ENCODE results near the gene CHAC1. TPM values are rescaled to one million over a fixed set of nuclear protein-coding genes. Genes with fewer than 3 reads are reported as not detected.
A peak's percentile ranks its signal among the peaks of the same experiment; 100 is the strongest.

The CHAC1 gene, protein sequence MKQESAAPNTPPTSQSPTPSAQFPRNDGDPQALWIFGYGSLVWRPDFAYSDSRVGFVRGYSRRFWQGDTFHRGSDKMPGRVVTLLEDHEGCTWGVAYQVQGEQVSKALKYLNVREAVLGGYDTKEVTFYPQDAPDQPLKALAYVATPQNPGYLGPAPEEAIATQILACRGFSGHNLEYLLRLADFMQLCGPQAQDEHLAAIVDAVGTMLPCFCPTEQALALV
- 8.4 and 9.8 TPM in 2 replicates for total RNA-seq

DNA sequence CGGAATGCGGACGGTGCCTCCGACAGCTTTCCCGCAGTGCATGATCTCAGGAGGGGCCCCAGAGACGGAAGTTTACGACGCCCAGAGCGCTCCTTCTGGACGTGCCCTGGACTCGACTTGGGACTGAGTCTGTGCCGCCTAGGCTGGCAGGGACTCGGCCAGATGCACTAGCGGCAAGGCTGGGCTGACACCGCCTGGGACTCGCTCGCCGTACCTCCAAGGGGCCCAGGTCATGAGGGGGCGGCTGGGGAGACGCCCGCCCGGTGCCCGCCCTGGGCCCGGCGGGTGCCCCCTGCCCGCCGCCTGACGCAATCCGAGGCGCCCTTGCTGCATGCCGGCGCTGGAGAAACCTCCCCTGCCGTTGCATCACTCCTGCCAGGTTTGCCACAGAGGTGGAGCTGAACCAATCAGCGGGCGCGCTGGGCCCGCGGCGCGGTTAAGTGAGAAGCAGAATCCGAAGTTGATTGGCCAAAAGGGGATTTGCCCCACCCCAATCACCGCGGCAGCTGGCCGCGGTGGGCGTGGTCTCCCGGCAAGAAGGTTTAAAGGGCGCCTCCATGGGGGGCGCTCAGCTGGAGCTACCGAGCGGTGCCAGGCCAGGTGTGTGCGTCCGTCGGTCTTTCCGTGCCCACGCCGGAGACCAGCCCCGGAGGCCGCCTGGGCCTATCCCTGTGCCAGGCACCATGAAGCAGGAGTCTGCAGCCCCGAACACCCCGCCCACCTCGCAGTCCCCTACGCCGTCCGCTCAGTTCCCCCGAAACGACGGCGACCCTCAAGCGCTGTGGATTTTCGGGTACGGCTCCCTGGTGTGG, at the start of gene CHAC1:
TSS of gene CHAC1 (plus strand) at position 571 of the 812 bp plus-strand sequence. CDS start at position 684, 113 bp downstream.
- Mint-ChIP-seq H3K27ac (peak within 1 kb of the TSS; percentile 91), H3K9me3 (no peaks in the 10 kb centered on the region), H3K4me1 (peaks cover 32% of the 10 kb centered on the region), H3K36me3 (ENCODE audit: low read depth) (peaks cover 12% of the 10 kb centered on the region), H3K27me3 (no peaks in the 10 kb centered on the region), H3K4me3 (peak within 1 kb of the TSS; percentile 92)
- intact Hi-C loops (cut with micrococcal nuclease): loop anchor here (1.0 to 2.0 kb wide), 2 partner anchors 11 to 278 kb away; partner anchors contain the start of genes CHP1 and EXD1
- peak; percentile 99 for DNase-seq

DNA sequence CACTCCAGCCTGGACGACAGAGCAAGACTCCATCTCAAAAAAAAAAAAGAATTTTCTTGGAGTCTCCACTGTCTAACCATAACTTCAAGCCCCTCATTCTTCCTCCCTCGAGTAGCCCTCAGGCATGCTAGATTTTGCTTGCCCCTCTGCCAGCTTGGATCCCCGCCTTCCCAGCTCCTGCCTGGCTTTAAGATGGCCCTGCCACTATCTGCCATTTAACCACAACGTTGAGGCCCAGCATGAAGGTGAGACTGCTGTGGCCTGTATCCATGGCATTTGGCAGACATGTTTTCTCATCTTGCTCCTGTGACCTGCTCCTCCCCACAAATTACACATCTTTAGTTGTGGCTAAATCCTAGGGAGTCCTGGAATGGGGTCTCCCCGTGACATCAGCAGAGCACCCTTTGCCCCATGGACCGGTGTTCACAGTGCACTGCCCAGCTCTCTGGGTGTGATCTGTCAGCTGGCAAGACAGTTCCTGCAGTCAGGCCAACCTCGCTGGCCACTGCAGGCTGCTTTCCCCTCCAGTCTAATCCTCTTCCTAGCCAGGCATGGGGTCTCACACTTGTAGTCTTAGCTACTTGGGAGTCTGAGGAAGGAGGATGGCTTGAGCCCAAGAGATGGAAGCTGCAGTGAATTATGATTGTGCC, 48.6 kb upstream of the CHAC1 start:
- intact Hi-C loops (cut with micrococcal nuclease): loop anchor here (1.0 to 10.0 kb wide), 4 partner anchors 24 to 280 kb away; partner anchors contain the start of gene INO80
- H3K27ac Mint-ChIP-seq: no peak overlapping the region
- H3K9me3 Mint-ChIP-seq: no peaks in the 10 kb centered on the region
- peaks cover 21% of the 10 kb centered on the region for H3K4me1 Mint-ChIP-seq
- H3K27me3 Mint-ChIP-seq: no peaks in the 10 kb centered on the region
- no peak for DNase-seq
- H3K4me3 Mint-ChIP-seq: no peak overlapping the region
- peaks cover 23% of the 10 kb centered on the region for H3K36me3 Mint-ChIP-seq (ENCODE audit: low read depth)

DNA sequence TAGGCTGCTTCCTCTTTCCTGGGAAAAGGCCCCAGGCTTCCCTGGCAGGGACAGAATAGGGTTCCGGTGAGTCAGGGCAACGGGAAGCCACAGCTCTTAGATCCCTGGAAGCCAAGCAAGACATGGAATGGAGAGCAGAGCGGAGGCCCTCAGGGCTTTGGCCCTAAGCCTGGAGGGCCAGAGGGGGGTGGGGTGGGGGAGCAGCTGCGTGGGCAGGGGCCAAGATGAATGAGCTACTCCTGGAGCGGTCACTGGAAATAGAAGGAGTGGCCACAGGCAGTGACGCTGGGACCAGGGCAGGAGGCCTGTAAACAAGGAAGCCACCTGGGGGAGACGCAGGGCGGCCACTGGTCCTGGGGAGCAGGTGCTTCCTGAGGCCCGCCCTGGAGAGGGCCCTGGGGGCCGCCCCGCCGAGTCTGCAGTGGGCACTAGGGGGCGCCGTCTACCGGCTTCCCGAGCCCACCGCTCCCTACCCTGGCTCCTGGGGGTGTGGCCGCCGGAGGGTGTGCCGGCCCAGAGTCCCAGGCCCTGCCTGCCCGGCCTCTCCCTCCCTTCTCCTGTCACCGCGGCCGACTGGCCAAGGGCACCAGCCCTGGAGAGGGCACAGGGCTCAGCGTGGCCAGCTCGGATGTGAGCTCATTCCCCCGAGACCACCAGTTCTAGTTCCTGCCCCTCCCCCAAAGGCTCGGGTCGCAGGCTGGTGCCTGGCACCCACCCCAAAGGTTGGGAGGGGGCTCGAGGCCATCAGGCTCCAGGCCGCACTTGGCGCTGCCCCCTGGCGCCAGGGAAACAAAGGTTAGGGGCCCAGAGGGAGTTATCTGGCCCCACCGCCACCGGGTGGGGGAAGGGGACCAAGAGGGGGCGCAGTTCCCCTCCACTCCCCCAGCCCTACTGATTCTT, 46.9 kb upstream of the CHAC1 start:
- peak overlapping the region; percentile 68 for H3K4me3 Mint-ChIP-seq
- DNase-seq: peak; percentile 90
- intact Hi-C loops (cut with micrococcal nuclease): loop anchor here (1.0 to 10.0 kb wide), 2 partner anchors 36 to 208 kb away; partner anchors contain the start of gene INO80
- H3K27ac Mint-ChIP-seq: peak overlapping the region; percentile 59
- peaks cover 15% of the 10 kb centered on the region for H3K36me3 Mint-ChIP-seq (ENCODE audit: low read depth)
- H3K4me1 Mint-ChIP-seq: peaks cover 24% of the 10 kb centered on the region
- no peaks in the 10 kb centered on the region for H3K9me3 Mint-ChIP-seq
- no peaks in the 10 kb centered on the region for H3K27me3 Mint-ChIP-seq

DNA sequence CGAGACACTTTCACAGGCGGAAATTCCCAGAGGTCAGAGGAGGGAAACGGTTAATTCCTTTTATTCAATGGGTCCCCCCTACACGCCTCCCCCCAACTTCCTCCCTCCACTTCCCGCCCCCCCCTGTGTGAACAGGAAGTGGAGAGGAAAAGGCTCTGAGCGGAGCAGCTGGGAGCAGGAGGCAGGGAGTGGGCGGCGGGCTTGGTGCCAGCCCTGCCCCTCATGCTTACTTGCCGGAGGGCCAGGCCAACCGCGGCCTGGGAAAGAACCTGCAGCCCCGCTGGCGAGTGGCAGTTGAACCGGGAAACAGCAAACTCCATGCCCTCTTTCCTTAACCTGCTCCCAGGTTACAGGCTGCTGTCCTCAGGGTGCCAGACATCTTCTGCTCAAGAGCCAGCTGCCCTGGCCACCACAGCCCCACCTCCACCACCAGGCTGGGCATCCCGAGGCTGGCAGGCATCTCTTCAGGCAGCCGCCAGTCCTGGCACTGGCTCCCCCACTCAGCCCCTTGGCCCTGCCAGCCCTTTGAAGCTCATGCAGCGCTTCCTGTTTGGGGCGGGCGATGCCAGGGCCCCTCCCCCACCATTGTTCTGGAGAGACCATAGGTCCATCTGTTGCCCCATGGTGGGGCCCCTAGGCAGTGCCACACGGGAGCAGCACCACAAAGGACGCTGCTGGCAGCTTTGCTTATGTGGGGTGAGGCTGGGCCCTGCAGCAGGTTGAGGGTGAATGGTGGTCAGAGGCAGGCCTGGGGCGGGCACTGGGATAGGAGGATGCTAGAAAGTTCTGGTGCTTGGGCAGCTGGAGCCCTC, 46.1 kb upstream of the CHAC1 start:
- Mint-ChIP-seq H3K36me3 (ENCODE audit: low read depth) (peaks cover 15% of the 10 kb centered on the region), H3K27ac (peak overlapping the region; percentile 74), H3K9me3 (no peaks in the 10 kb centered on the region), H3K4me1 (peaks cover 24% of the 10 kb centered on the region), H3K27me3 (no peaks in the 10 kb centered on the region), H3K4me3 (peak overlapping the region; percentile 68)
- intact Hi-C loops (cut with micrococcal nuclease): loop anchor here (1.0 to 10.0 kb wide), 2 partner anchors 35 to 208 kb away; partner anchors contain the start of gene INO80
- DNase-seq: peak; percentile 78

DNA sequence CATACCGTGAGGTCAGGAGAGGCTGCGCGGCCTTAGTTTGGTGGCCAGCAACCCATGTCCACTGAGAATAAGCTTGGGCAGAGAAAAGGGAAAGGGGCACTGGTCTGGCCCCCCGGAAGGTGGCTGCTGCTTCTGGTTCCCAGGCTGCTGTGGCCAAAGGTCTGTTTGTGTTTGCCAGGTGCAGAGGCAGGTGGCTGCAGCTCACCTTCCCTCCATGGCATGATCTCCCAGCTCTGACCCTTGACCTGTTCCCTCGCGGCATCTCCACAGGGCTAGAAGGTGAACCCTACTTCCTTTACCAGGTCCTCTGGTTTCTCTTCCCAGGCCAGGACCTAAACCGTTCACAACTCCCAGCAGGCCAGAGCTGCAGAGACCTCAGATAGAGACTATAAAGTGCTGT, 45.2 kb upstream of the CHAC1 start:
- Mint-ChIP-seq H3K4me1 (peaks cover 18% of the 10 kb centered on the region), H3K36me3 (ENCODE audit: low read depth) (peaks cover 9% of the 10 kb centered on the region), H3K27ac (no peak overlapping the region), H3K4me3 (peak overlapping the region; percentile 15), H3K9me3 (no peaks in the 10 kb centered on the region), H3K27me3 (no peaks in the 10 kb centered on the region)
- intact Hi-C loops (cut with micrococcal nuclease): loop anchor here (10.0 kb wide), 1 partner anchor 207 kb away; the partner anchor contains the start of gene INO80
- no peak for DNase-seq

DNA sequence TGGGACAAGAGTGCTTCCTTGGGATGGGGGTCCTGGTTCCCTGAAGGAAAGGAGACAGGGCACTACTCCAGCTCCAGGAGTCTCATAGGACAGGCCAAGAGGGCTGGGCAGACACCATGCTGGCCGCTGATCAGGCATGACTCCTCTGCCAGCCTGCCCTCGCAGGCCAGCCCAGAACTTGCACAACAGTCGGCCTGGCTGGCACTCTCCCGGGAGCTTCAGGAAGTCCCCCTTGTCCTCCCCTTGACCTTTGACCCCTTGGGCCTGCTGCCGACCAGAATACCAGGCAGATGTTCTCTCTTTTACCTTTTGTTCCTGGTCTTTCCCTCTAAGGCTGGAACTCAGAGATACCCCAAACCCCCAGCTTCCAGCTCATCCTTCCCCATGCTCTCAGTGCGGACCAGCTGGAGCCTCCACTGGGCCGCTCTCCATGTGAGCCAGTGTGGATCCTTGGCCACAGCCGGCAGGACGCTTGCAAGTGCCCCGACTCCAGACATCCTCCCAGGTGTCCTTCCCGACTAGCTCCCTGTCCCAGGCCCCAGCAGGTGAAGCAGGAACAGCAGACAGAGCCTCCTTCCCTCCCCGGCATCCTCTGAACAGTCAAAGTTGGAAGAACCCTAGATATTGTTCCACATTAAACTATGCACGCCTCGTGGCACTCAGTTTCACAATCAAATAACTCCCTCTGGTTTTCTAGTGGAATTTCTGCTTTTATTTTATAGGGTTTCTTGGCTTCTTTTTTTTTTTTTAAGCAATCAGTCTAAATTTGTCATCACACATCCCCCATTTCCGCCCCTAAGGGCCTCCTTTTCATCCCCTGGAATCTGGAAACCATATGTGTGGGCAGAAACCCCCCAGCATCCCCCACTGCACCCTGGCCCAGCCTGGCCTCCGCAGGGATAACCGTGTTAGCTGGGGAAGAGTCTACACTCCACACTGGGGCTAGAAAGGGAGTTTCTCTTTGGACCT, 43.3 kb upstream of the CHAC1 start:
- H3K27ac Mint-ChIP-seq: no peak overlapping the region
- intact Hi-C loops (cut with micrococcal nuclease): loop anchor here (10.0 kb wide), 1 partner anchor 205 kb away; the partner anchor contains the start of gene INO80
- no peak overlapping the region for H3K4me3 Mint-ChIP-seq
- no peak for DNase-seq
- no peaks in the 10 kb centered on the region for H3K9me3 Mint-ChIP-seq
- H3K4me1 Mint-ChIP-seq: peaks cover 9% of the 10 kb centered on the region
- H3K36me3 Mint-ChIP-seq (ENCODE audit: low read depth): no peaks in the 10 kb centered on the region
- H3K27me3 Mint-ChIP-seq: no peaks in the 10 kb centered on the region

DNA sequence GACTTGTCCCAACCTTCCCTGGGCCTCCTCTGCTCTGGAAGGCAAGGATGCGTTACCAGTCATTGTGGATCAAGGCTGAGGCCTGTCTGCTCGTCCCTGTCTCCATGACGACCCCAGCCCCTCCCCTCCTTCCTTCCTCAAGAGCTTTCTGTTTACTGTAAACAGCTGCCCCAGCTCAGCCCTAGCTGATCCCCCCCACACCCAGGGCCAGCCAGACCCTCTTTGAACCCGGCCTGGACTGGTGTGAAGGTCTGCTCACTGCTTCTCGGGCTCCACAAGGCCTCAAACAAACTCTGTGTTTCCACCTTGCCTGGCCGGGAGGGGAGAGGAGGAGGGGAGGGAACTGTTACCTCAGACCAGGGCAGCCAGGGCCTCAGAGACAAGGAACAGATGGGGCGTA, 42.1 kb upstream of the CHAC1 start:
- Mint-ChIP-seq H3K36me3 (ENCODE audit: low read depth) (no peaks in the 10 kb centered on the region), H3K27me3 (no peaks in the 10 kb centered on the region), H3K4me3 (no peak overlapping the region), H3K9me3 (no peaks in the 10 kb centered on the region), H3K4me1 (peaks cover 9% of the 10 kb centered on the region), H3K27ac (no peak overlapping the region)
- no peak for DNase-seq
- intact Hi-C loops (cut with micrococcal nuclease): no loop called here

DNA sequence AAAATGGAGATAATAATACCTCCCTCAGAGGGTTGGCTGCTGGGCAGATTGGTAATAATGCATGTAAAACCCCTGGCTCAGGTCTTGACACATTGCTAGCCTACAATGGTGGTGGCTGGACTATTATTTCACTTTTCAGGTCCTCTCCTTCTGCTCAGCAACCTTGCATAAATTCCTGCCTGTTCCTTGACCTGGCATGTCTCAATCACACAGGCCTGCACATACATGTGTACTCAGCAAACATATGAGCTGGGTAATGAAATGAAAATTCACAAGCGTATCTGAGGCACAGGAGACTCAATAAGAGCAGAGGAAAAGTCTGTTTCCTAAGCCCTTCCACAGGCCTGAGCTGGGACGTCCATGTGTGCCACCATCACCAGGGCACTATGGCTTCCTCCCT, 41.6 kb upstream of the CHAC1 start:
- H3K27ac Mint-ChIP-seq: no peak overlapping the region
- no peaks in the 10 kb centered on the region for H3K27me3 Mint-ChIP-seq
- peaks cover 9% of the 10 kb centered on the region for H3K4me1 Mint-ChIP-seq
- no peak overlapping the region for H3K4me3 Mint-ChIP-seq
- no peak for DNase-seq
- intact Hi-C loops (cut with micrococcal nuclease): no loop called here
- H3K9me3 Mint-ChIP-seq: no peaks in the 10 kb centered on the region
- H3K36me3 Mint-ChIP-seq (ENCODE audit: low read depth): no peaks in the 10 kb centered on the region

DNA sequence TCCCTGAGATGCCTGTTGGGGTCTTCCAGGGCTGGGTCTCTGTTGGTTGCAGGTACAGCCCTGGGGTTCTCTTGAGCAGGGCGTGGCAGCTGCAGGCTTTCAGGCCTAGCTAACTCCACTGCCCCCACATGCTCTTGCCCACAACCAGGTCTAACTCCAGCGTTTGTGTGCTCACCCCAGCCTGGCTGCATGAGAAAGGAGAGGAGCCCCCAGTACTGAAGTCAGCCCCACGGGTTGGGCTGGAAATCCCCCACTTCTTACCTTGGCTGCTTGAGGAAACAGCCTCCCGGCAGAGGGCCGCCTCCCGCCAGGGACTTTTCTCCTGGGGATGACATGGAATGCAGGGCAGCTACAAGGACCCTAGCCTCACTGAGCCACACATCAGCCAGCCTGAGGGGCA, 40.8 kb upstream of the CHAC1 start:
- no peaks in the 10 kb centered on the region for H3K27me3 Mint-ChIP-seq
- H3K4me1 Mint-ChIP-seq: peaks cover 5% of the 10 kb centered on the region
- H3K36me3 Mint-ChIP-seq (ENCODE audit: low read depth): no peaks in the 10 kb centered on the region
- H3K27ac Mint-ChIP-seq: no peak overlapping the region
- no peaks in the 10 kb centered on the region for H3K9me3 Mint-ChIP-seq
- DNase-seq: no peak
- intact Hi-C loops (cut with micrococcal nuclease): no loop called here
- H3K4me3 Mint-ChIP-seq: no peak overlapping the region

DNA sequence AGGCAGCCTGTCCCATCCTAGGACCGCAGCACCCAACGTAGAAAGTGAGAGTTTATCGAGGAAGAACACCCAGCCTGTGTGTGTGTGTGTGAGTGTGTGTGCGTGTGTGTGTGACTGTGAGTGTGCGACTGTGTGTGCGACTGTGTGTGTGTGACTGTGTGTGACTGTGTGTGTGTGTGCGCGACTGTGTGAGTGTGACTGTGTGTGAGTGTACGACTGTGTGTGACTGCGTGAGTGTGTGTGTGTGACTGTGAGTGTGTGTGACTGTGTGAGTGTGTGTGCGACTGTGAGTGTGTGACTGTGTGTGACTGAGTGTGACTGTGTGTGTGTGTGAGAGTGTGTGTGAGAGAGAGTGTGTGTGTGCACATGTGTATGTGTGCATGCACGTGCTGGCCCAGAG, 39.3 kb upstream of the CHAC1 start:
- H3K27me3 Mint-ChIP-seq: no peaks in the 10 kb centered on the region
- H3K27ac Mint-ChIP-seq: no peak overlapping the region
- intact Hi-C loops (cut with micrococcal nuclease): no loop called here

DNA sequence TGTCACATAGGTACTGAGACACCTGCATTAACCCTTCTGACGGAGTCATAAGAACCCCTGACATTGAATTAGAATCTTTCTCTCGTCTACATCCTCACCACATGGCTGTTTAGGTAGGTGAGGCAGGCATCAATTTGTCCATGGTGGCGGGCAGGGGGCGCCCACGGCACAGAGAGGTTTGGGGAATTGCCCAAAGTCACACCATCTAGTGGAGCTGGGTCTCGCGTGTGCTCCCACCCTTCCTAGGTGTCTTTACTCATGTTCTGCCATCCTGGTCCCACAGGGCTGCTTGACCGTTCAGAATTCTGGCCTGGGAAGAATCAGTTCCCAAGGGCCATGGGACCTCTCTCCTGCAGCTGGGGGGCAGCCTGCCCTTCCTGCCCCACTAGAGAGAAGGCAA, 38.8 kb upstream of the CHAC1 start:
- no peak for DNase-seq
- H3K4me1 Mint-ChIP-seq: peaks cover 3% of the 10 kb centered on the region
- H3K9me3 Mint-ChIP-seq: no peaks in the 10 kb centered on the region
- H3K27ac Mint-ChIP-seq: no peak overlapping the region
- no peaks in the 10 kb centered on the region for H3K36me3 Mint-ChIP-seq (ENCODE audit: low read depth)
- intact Hi-C loops (cut with micrococcal nuclease): no loop called here
- no peak overlapping the region for H3K4me3 Mint-ChIP-seq
- no peaks in the 10 kb centered on the region for H3K27me3 Mint-ChIP-seq

More for the DNA sequence above, 39.3 kb upstream of the CHAC1 start:
- Mint-ChIP-seq H3K4me3 (no peak overlapping the region), H3K36me3 (ENCODE audit: low read depth) (no peaks in the 10 kb centered on the region), H3K9me3 (no peaks in the 10 kb centered on the region), H3K4me1 (peaks cover 3% of the 10 kb centered on the region)
- no peak for DNase-seq
